Activated T-helper 1 cell treated with Interleukin-2 at 50 U/mL for 16 hours (primary cell): ENCODE results near the gene CTDSPL.
"Not testable (repeated sequence)": the region's sequence is repeated elsewhere in the genome, so short reads cannot be mapped to it uniquely, and the experiment has no call there.

Source experiments
- DNase-seq: peaks from one replicate; pipeline ENCODE4 v3.0.0-alpha.2; 2020; ENCODE audit warnings: low read depth

CTDSPL gene

GRCh38 chr3:37861620-37862041, at the start of gene CTDSPL:
CTDSPL (plus strand) TSS chr3:37861880; CDS start chr3:37862200, 320 bp downstream.
- DNase-seq = no peak

- DNase-seq = no peak
Observed at GRCh38 chr3:37812499-37812896, 49.2 kb upstream of the CTDSPL start.

GRCh38 chr3:37813403-37813802, 48.3 kb upstream of the CTDSPL start:
- no peak for DNase-seq

- DNase-seq = no peak
Observed at GRCh38 chr3:37814547-37814946, 47.1 kb upstream of the CTDSPL start.

- DNase-seq = not testable (repeated sequence)
Observed at GRCh38 chr3:37815156-37815555, 46.5 kb upstream of the CTDSPL start.

- DNase-seq = no peak
Observed at GRCh38 chr3:37816271-37816670, 45.4 kb upstream of the CTDSPL start.

GRCh38 chr3:37819591-37819990, 42.1 kb upstream of the CTDSPL start:
- no peak for DNase-seq

GRCh38 chr3:37820286-37820685, 41.4 kb upstream of the CTDSPL start:
- DNase-seq = no peak

- DNase-seq = no peak
Observed at GRCh38 chr3:37823189-37823588, 38.5 kb upstream of the CTDSPL start.

- no peak for DNase-seq
Observed at GRCh38 chr3:37824090-37824953, 37.4 kb upstream of the CTDSPL start.

- DNase-seq = no peak
Observed at GRCh38 chr3:37824954-37825328, 36.7 kb upstream of the CTDSPL start.

GRCh38 chr3:37825744-37826400, 35.8 kb upstream of the CTDSPL start:
- DNase-seq = no peak

GRCh38 chr3:37826502-37826901, 35.2 kb upstream of the CTDSPL start:
- no peak for DNase-seq

- no peak for DNase-seq
Observed at GRCh38 chr3:37826933-37827332, 34.7 kb upstream of the CTDSPL start.

GRCh38 chr3:37832480-37832879, 29.2 kb upstream of the CTDSPL start:
- DNase-seq = no peak

- DNase-seq = no peak
Observed at GRCh38 chr3:37833302-37834186, 28.1 kb upstream of the CTDSPL start.

- DNase-seq = no peak
Observed at GRCh38 chr3:37836589-37836988, 25.1 kb upstream of the CTDSPL start.

- DNase-seq = no peak
Observed at GRCh38 chr3:37847689-37848088, 14.0 kb upstream of the CTDSPL start.

GRCh38 chr3:37849146-37849923, 12.3 kb upstream of the CTDSPL start:
- no peak for DNase-seq

GRCh38 chr3:37852097-37852496, 9.6 kb upstream of the CTDSPL start:
- no peak for DNase-seq

- DNase-seq = no peak
Observed at GRCh38 chr3:37852771-37853170, 8.9 kb upstream of the CTDSPL start.
